ENCODE data around the gene ZNF423. TPM values are rescaled to one million over a fixed set of nuclear protein-coding genes. Genes with fewer than 3 reads are reported as not detected.

ZNF423 gene
- total and polyA plus RNA-seq, 4 donors: 1.1 to 14.8 (median 3.3) TPM

DNA sequence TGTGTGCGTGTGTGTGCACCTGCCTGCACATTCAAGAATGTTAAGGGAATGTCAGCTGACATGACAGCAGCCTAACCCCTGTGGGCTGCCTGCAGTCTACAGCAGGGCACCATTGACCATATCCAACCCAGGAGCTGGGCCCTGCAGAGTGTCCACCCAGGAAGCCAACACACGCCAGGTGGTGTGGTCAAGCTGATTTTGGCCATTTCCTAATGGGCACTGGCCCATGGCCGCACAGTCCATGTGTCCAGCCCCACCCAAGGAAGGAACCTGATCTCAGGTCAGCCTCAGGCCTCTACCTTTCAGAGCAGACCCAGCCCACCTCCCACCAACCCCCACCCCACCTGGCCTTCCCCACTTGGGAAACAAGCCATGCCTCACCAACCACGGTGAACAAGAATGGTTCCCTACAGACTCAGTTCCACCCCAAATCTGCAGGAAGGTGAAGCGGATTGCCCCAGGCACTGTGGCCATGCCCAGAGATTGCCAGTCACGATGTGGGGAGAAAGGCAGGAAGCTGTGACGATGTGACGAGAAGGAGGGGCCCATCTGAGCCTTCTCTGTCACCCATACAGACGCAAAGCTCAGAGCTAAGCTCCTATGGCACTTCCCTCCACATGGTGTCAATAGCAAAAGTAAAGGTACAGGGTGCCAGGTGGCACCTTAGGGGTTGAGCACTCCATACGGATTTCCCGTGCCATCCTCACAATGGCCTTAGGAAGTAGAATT is 77.5 kb downstream of the ZNF423 start:
- Histone ChIP-seq H3K9me3 (ENCODE audit: control insufficient read depth in 4 of 4, insufficient read depth in 3 of 4, low read length in 3 of 4) (peaks cover 0 to 2% (median 0%) of the 10 kb centered on the region in 4 donors), H3K27ac (ENCODE audit: low read depth in 1 of 2, low read length in 1 of 2) (no peak overlapping the region), H3K4me1 (ENCODE audit: control insufficient read depth in 5 of 5, insufficient read depth in 5 of 5, low read length in 5 of 5) (peaks cover 0 to 47% (median 27%) of the 10 kb centered on the region in 5 donors), H3K9ac (ENCODE audit: insufficient read depth in 1 of 2, low read length in 2 of 2) (no peak overlapping the region), H3K4me3 (no peak overlapping the region), H3K27me3 (ENCODE audit: control insufficient read depth in 3 of 3, insufficient read depth in 3 of 3, low read length in 2 of 3) (no peaks in the 10 kb centered on the region), H3K36me3 (ENCODE audit: control insufficient read depth in 4 of 4, insufficient read depth in 4 of 4, low read length in 4 of 4) (peaks cover 0 to 6% (median 2%) of the 10 kb centered on the region in 4 donors)
- 62 to 72% methylated on average over 11 of the region's 11 CpGs for WGBS, 2 donors
- ATAC-seq (ENCODE audit: insufficient read depth, low FRiP score) (no peak), DNase-seq (no peak)
- TF ChIP-seq, protein P1, sequence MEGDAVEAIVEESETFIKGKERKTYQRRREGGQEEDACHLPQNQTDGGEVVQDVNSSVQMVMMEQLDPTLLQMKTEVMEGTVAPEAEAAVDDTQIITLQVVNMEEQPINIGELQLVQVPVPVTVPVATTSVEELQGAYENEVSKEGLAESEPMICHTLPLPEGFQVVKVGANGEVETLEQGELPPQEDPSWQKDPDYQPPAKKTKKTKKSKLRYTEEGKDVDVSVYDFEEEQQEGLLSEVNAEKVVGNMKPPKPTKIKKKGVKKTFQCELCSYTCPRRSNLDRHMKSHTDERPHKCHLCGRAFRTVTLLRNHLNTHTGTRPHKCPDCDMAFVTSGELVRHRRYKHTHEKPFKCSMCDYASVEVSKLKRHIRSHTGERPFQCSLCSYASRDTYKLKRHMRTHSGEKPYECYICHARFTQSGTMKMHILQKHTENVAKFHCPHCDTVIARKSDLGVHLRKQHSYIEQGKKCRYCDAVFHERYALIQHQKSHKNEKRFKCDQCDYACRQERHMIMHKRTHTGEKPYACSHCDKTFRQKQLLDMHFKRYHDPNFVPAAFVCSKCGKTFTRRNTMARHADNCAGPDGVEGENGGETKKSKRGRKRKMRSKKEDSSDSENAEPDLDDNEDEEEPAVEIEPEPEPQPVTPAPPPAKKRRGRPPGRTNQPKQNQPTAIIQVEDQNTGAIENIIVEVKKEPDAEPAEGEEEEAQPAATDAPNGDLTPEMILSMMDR (IDR thresholded peaks at IDR 0.05; ENCODE audit: control extremely low read depth, extremely low read depth): no peak

DNA sequence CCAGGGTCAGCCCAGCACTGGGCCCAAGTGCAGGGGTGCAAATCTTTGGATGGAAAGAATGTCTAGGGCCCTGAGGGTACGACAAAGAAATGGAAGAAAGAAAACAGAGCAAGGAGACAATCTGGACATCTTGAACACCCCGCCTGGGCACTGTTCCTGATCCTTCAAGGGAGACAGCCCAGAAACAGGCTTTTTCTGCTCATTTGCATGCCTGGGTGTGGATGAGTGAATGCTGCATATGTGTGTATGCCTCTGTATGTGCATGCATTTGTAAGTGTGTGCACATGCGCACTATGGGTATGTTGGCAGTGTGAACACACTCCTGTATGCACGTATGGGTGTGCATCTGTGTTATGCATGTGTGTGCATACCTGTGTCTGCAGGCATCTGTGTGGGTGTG is 79.2 kb downstream of the ZNF423 start:
- H3K27ac ChIP-seq (ENCODE audit: low read depth in 1 of 2, low read length in 1 of 2): peak overlapping the region in 1 of 2 donors; percentile 75
- TF ChIP-seq, protein P1 (IDR thresholded peaks at IDR 0.05; ENCODE audit: control extremely low read depth, extremely low read depth): no peak

DNA sequence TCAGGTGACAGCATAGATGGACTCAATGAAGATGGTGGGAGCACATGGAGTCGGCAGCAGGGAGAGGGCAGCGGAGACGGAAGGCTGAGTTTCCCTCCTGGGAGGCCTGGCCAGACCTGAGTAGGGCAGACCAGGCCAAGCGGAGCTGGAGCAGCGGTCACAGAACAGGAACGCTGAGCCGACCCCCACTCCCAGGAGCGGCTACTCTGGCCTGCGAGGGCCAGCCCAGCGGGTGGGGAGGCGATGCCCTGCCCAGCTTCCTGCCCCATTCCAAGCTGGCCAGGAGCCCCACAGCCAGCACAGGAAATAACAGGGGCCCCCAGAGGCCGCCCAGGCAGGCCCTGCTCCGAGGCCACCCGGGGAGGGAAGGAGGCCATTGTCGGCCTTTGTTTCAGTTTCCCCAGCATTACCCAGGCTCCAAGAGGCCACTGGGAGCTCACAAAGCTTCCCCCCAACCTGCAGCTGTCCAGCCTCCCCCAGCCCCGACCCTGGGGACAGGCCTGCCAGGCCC is 79.8 kb downstream of the ZNF423 start:
- WGBS, 2 donors: 54 to 63% methylated on average over 16 of the region's 16 CpGs
- H3K36me3 ChIP-seq (ENCODE audit: control insufficient read depth in 4 of 4, insufficient read depth in 4 of 4, low read length in 4 of 4): peaks cover 0 to 3% (median 2%) of the 10 kb centered on the region in 4 donors
- peak overlapping the region in 1 of 2 donors; percentile 75 for H3K27ac ChIP-seq (ENCODE audit: low read depth in 1 of 2, low read length in 1 of 2)
- peaks cover 0 to 47% (median 27%) of the 10 kb centered on the region in 5 donors for H3K4me1 ChIP-seq (ENCODE audit: control insufficient read depth in 5 of 5, insufficient read depth in 5 of 5, low read length in 5 of 5)
- DNase-seq (peak; percentile 71 to 80 (median 73)), ATAC-seq (ENCODE audit: insufficient read depth, low FRiP score) (no peak)
- H3K4me3 ChIP-seq: no peak overlapping the region
- H3K9me3 ChIP-seq (ENCODE audit: control insufficient read depth in 4 of 4, insufficient read depth in 3 of 4, low read length in 3 of 4): peaks cover 0 to 2% (median 0%) of the 10 kb centered on the region in 4 donors
- TF ChIP-seq, protein P1 (IDR thresholded peaks at IDR 0.05; ENCODE audit: control extremely low read depth, extremely low read depth): no peak
- H3K9ac ChIP-seq (ENCODE audit: insufficient read depth in 1 of 2, low read length in 2 of 2): no peak overlapping the region
- H3K27me3 ChIP-seq (ENCODE audit: control insufficient read depth in 3 of 3, insufficient read depth in 3 of 3, low read length in 2 of 3): no peaks in the 10 kb centered on the region

More for the DNA sequence above, 79.2 kb downstream of the ZNF423 start:
- 83 to 94% methylated on average over 4 of the region's 4 CpGs for WGBS, 2 donors
- no peak for ATAC-seq (ENCODE audit: insufficient read depth, low FRiP score)
- no peaks in the 10 kb centered on the region for H3K27me3 ChIP-seq (ENCODE audit: control insufficient read depth in 3 of 3, insufficient read depth in 3 of 3, low read length in 2 of 3)
- H3K9me3 ChIP-seq (ENCODE audit: control insufficient read depth in 4 of 4, insufficient read depth in 3 of 4, low read length in 3 of 4): peaks cover 0 to 2% (median 0%) of the 10 kb centered on the region in 4 donors
- H3K4me3 ChIP-seq: no peak overlapping the region
- H3K4me1 ChIP-seq (ENCODE audit: control insufficient read depth in 5 of 5, insufficient read depth in 5 of 5, low read length in 5 of 5): peaks cover 0 to 47% (median 27%) of the 10 kb centered on the region in 5 donors
- no peak overlapping the region for H3K9ac ChIP-seq (ENCODE audit: insufficient read depth in 1 of 2, low read length in 2 of 2)
- H3K36me3 ChIP-seq (ENCODE audit: control insufficient read depth in 4 of 4, insufficient read depth in 4 of 4, low read length in 4 of 4): peaks cover 0 to 6% (median 2%) of the 10 kb centered on the region in 4 donors
- DNase-seq: no peak

All from lung (tissue), 12 donors.